Measurements from ENCODE around the gene LRRC49. TPM values are rescaled to one million over a fixed set of nuclear protein-coding genes. Genes with fewer than 3 reads are reported as not detected.

Gene LRRC49
- total and polyA plus RNA-seq, 10 of the 15 experiments (the other 5 are each of a cell fraction or from before 2014, with no cell fraction given) = 1.4 to 3.7 (median 2.9) TPM

DNA sequence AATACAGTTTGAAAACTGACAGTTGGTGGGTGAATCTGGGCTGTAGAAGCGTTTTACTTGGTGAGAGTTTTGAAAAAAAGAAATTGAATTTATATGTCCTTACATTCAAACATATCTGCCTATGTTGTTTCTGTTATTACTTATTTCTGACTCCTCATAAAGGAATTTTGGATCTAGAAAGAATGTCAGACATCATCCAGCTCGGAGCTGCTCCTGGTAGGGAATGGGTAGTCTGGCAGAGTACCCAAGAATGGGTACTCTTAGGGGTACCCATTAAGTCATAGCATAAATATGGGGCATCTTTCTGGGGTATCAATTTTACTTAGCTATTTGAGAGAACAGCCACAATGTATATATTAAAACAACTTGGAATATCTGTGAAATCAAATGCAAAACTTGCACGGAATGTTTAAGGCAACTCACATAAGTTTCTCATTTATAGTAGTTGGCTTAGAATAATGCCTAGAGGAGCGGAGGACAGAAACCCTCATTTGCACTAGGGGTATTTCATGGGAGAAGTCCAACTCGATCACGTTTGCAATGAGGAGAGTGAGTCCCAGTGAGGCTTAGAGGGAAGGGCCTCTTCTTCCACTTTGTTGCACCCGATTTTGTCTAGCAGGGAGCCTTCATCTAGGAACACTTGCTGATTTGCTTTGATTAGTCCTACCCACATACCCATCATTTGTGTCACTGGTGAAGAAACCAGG, 36.3 kb upstream of the LRRC49 start:
- Histone ChIP-seq H3K4me3 (no peak overlapping the region), H3K4me2 (ENCODE audit: control insufficient read depth, insufficient read depth) (no peak overlapping the region), H3K9ac (ENCODE audit: control insufficient read depth, insufficient read depth, low read length) (no peak overlapping the region), H4K20me1 (ENCODE audit: control insufficient read depth, insufficient read depth) (no peaks in the 10 kb centered on the region), H3K79me2 (ENCODE audit: control insufficient read depth, insufficient read depth, low read length) (no peaks in the 10 kb centered on the region), H3K4me1 (ENCODE audit: control insufficient read depth, insufficient read depth, low read length) (peaks cover 2% of the 10 kb centered on the region; the same call in 1 of the 2 replicates), H3K27me3 (replicated peaks in 1 of 2; ENCODE audit: control insufficient read depth in 2 of 2, insufficient read depth in 2 of 2, low read length in 1 of 2) (peaks cover 3 to 5% of the 10 kb centered on the region in 2 experiments), H3K9me3 (replicated peaks; ENCODE audit: control insufficient read depth, insufficient read depth, low read length) (no peaks in the 10 kb centered on the region), H3K36me3 (ENCODE audit: control insufficient read depth in 2 of 2, insufficient read depth in 2 of 2, low read length in 1 of 2) (no peaks in the 10 kb centered on the region), H2AFZ (ENCODE audit: control insufficient read depth, low read depth, low read length) (no peak overlapping the region), H3K27ac (ENCODE audit: control insufficient read depth, insufficient read depth) (no peak overlapping the region)
- TF ChIP-seq RAD51 (IDR thresholded peaks at IDR 0.05) = no peak
- TF ChIP-seq, protein P1, sequence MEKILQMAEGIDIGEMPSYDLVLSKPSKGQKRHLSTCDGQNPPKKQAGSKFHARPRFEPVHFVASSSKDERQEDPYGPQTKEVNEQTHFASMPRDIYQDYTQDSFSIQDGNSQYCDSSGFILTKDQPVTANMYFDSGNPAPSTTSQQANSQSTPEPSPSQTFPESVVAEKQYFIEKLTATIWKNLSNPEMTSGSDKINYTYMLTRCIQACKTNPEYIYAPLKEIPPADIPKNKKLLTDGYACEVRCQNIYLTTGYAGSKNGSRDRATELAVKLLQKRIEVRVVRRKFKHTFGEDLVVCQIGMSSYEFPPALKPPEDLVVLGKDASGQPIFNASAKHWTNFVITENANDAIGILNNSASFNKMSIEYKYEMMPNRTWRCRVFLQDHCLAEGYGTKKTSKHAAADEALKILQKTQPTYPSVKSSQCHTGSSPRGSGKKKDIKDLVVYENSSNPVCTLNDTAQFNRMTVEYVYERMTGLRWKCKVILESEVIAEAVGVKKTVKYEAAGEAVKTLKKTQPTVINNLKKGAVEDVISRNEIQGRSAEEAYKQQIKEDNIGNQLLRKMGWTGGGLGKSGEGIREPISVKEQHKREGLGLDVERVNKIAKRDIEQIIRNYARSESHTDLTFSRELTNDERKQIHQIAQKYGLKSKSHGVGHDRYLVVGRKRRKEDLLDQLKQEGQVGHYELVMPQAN (conservative IDR thresholded peaks at IDR 0.05) = no peak
- no peak for TF ChIP-seq ATF7 (IDR thresholded peaks at IDR 0.05; ENCODE audit: low read depth)
- no peak for TF ChIP-seq ASH2L (IDR thresholded peaks at IDR 0.05; ENCODE audit: borderline replicate concordance, low read depth)
- TF ChIP-seq, protein P2, sequence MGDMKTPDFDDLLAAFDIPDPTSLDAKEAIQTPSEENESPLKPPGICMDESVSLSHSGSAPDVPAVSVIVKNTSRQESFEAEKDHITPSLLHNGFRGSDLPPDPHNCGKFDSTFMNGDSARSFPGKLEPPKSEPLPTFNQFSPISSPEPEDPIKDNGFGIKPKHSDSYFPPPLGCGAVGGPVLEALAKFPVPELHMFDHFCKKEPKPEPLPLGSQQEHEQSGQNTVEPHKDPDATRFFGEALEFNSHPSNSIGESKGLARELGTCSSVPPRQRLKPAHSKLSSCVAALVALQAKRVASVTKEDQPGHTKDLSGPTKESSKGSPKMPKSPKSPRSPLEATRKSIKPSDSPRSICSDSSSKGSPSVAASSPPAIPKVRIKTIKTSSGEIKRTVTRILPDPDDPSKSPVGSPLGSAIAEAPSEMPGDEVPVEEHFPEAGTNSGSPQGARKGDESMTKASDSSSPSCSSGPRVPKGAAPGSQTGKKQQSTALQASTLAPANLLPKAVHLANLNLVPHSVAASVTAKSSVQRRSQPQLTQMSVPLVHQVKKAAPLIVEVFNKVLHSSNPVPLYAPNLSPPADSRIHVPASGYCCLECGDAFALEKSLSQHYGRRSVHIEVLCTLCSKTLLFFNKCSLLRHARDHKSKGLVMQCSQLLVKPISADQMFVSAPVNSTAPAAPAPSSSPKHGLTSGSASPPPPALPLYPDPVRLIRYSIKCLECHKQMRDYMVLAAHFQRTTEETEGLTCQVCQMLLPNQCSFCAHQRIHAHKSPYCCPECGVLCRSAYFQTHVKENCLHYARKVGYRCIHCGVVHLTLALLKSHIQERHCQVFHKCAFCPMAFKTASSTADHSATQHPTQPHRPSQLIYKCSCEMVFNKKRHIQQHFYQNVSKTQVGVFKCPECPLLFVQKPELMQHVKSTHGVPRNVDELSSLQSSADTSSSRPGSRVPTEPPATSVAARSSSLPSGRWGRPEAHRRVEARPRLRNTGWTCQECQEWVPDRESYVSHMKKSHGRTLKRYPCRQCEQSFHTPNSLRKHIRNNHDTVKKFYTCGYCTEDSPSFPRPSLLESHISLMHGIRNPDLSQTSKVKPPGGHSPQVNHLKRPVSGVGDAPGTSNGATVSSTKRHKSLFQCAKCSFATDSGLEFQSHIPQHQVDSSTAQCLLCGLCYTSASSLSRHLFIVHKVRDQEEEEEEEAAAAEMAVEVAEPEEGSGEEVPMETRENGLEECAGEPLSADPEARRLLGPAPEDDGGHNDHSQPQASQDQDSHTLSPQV (IDR thresholded peaks at IDR 0.05) = no peak
- TF ChIP-seq NFXL1 (IDR thresholded peaks at IDR 0.05; ENCODE audit: borderline replicate concordance) = no peak
- no peak for TF ChIP-seq WRNIP1 (IDR thresholded peaks at IDR 0.05; ENCODE audit: borderline replicate concordance, low read depth, low read length)
- TF ChIP-seq LARP7 (IDR thresholded peaks at IDR 0.05) = no peak
- no peak for TF ChIP-seq CREM (IDR thresholded peaks at IDR 0.05; ENCODE audit: low read depth)
- no peak for TF ChIP-seq RCOR1 (conservative IDR thresholded peaks at IDR 0.05; ENCODE audit: low read depth, low read length)
- no peak for TF ChIP-seq CREB1 (IDR thresholded peaks at IDR 0.05; ENCODE audit: low read depth)
- FAIRE-seq (no peak), ATAC-seq (no peak), DNase-seq (ENCODE audit: low read depth, low spot score) (no peak)
- WGBS (ENCODE audit: insufficient coverage, insufficient replicate concordance, low lambda C conversion rate, missing lambda C conversion rate) = 38% methylated on average over 7 of the region's 7 CpGs
- intact Hi-C loops (cut with micrococcal nuclease; ENCODE audit: unreplicated experiment) = no loop called here
- ChIA-PET SMC1A (ENCODE audit: uncharacterized antibody, unreplicated experiment) (no interaction called here), POLR2A (no interaction called here), CTCF (interaction anchor here (0.6 kb wide), 1 partner anchor 227 kb away, joined by 3 read pairs; no protein-coding TSS in a partner anchor), RAD21 (ENCODE audit: unreplicated experiment) (no interaction called here)
- in situ Hi-C loops (cut with MboI) = no loop called here
- BruUV-seq (replicated peaks) = no TSS peak

Measured in GM12878 (cell line).